ENCODE results near the gene PIP5K1B. TPM values are rescaled to one million over a fixed set of nuclear protein-coding genes. Genes with fewer than 3 reads are reported as not detected.

The PIP5K1B gene
- total and polyA plus RNA-seq, 2 donors (not counting 1 experiment from before 2014, with no cell fraction given) = under 0.01 to 0.03 TPM

DNA sequence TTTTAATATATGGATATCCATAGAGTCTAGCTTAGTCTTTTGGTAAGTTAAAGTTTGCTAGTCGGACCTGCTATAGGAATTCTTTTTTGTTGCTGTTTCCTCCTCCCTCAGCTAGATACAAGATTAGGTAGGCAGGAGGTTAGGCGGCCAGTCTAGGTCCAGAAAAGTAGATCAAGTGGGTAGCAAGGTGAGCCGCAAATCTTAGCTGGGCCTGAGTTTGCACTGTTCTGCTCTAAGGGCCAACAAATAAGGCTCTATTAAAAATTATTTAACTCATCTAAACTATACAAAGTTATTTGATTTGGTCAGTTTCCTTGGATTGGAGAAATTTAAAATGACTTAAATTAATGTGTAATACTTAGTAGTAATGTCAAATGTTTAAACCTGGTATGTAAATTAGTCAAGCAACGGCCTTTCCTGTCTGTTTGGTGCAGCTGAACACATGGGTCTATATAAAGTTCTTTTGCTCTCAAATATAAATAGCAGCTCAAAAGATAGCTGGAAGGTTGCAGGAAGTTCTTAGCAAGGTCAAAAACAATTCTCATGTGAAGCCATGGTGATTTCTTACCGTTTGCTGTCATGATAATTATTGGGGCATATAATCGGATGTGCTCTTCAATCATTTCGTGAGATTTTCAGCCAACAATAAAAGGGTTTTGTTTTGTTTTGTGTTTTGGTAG, 236.9 kb downstream of the PIP5K1B start:
- Histone ChIP-seq H3K9me3 (ENCODE audit: control insufficient read depth, insufficient read depth, low read depth, low read length) (no peaks in the 10 kb centered on the region), H3K27me3 (ENCODE audit: control insufficient read depth, insufficient read depth, low read length) (peaks cover 5% of the 10 kb centered on the region), H3K4me2 (ENCODE audit: extremely low read depth, insufficient read depth, low read length) (no peak overlapping the region), H3K9ac (ENCODE audit: insufficient read depth, low read length) (no peak overlapping the region), H3K79me2 (ENCODE audit: control insufficient read depth, insufficient read depth, low read length) (no peaks in the 10 kb centered on the region), H3K27ac (ENCODE audit: insufficient read depth, low read length) (no peak overlapping the region), H2AFZ (ENCODE audit: low read length) (no peak overlapping the region), H3K4me3 (replicated peaks in 1 of 4; ENCODE audit: control extremely low read depth in 1 of 4, insufficient read depth in 1 of 4, low read depth in 3 of 4, low read length in 4 of 4) (no peak overlapping the region), H3K4me1 (ENCODE audit: control insufficient read depth, extremely low read depth, insufficient read depth, low read length) (no peaks in the 10 kb centered on the region), H4K20me1 (ENCODE audit: control insufficient read depth, extremely low read depth, insufficient read depth, low read length) (no peaks in the 10 kb centered on the region), H3K36me3 (ENCODE audit: control insufficient read depth, insufficient read depth, low read length) (no peaks in the 10 kb centered on the region)
- DNase-seq (ENCODE audit: low read depth in 2 of 2) = no peak
- TF ChIP-seq EZH2 (IDR thresholded peaks at IDR 0.05; ENCODE audit: low read length, missing control alignments) = no peak
- TF ChIP-seq, protein P1, sequence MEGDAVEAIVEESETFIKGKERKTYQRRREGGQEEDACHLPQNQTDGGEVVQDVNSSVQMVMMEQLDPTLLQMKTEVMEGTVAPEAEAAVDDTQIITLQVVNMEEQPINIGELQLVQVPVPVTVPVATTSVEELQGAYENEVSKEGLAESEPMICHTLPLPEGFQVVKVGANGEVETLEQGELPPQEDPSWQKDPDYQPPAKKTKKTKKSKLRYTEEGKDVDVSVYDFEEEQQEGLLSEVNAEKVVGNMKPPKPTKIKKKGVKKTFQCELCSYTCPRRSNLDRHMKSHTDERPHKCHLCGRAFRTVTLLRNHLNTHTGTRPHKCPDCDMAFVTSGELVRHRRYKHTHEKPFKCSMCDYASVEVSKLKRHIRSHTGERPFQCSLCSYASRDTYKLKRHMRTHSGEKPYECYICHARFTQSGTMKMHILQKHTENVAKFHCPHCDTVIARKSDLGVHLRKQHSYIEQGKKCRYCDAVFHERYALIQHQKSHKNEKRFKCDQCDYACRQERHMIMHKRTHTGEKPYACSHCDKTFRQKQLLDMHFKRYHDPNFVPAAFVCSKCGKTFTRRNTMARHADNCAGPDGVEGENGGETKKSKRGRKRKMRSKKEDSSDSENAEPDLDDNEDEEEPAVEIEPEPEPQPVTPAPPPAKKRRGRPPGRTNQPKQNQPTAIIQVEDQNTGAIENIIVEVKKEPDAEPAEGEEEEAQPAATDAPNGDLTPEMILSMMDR (conservative IDR thresholded peaks at IDR 0.05 in 1 of 2, IDR thresholded peaks at IDR 0.05 in 1 of 2; ENCODE audit: low read depth in 1 of 2, low read length in 2 of 2) = no peak

DNA sequence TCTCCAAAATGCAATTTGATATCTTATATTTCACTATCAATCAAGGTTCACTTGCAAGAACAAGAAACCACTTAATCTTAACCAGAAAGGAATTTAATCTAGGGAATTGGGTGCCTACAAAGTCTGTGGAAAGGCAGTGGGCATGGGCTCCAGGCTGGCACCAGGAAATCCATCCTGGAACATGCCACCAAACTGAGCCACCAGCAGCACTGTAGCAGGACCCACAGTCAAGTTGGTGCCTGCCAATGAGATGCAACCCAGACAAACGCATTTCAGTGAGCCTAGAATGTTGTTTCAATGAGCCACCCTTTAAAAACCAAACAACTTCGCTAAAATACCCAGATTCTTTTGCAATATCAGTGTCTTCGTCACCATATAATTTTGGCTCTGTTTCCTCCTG, 237.8 kb downstream of the PIP5K1B start:
- Histone ChIP-seq H3K4me1 (ENCODE audit: control insufficient read depth, extremely low read depth, insufficient read depth, low read length) (no peaks in the 10 kb centered on the region), H2AFZ (ENCODE audit: low read length) (no peak overlapping the region), H3K4me2 (ENCODE audit: extremely low read depth, insufficient read depth, low read length) (no peak overlapping the region), H4K20me1 (ENCODE audit: control insufficient read depth, extremely low read depth, insufficient read depth, low read length) (no peaks in the 10 kb centered on the region), H3K27me3 (ENCODE audit: control insufficient read depth, insufficient read depth, low read length) (peaks cover 5% of the 10 kb centered on the region), H3K79me2 (ENCODE audit: control insufficient read depth, insufficient read depth, low read length) (no peaks in the 10 kb centered on the region), H3K9ac (ENCODE audit: insufficient read depth, low read length) (no peak overlapping the region), H3K9me3 (ENCODE audit: control insufficient read depth, insufficient read depth, low read depth, low read length) (no peaks in the 10 kb centered on the region), H3K36me3 (ENCODE audit: control insufficient read depth, insufficient read depth, low read length) (no peaks in the 10 kb centered on the region), H3K27ac (ENCODE audit: insufficient read depth, low read length) (no peak overlapping the region), H3K4me3 (replicated peaks in 1 of 4; ENCODE audit: control extremely low read depth in 1 of 4, insufficient read depth in 1 of 4, low read depth in 3 of 4, low read length in 4 of 4) (no peak overlapping the region)
- DNase-seq (ENCODE audit: low read depth in 2 of 2) = no peak
- no peak for TF ChIP-seq EZH2 (IDR thresholded peaks at IDR 0.05; ENCODE audit: low read length, missing control alignments)
- TF ChIP-seq, protein P1 (conservative IDR thresholded peaks at IDR 0.05 in 1 of 2, IDR thresholded peaks at IDR 0.05 in 1 of 2; ENCODE audit: low read depth in 1 of 2, low read length in 2 of 2) = no peak

DNA sequence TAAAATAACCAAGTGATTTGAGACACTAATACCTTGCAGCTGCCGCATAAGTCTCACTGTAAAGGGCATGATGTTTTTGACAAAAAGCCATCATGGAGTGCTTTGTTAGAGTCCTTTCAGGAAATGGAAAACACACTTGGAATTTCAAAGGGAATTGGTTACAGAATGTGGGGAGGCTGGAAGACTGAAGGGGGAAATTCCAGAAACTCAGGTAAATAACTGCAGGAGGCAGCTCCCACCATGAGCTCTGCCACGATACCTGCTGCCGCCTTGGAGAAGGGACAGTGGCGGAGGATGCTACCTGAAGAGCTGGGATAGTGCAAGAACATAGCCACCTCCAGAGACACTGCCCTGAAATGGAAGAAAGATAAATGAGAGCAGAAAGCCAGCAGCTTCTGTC, 242.0 kb downstream of the PIP5K1B start:
- H4K20me1 ChIP-seq (ENCODE audit: control insufficient read depth, extremely low read depth, insufficient read depth, low read length) = no peaks in the 10 kb centered on the region
- H3K4me2 ChIP-seq (ENCODE audit: extremely low read depth, insufficient read depth, low read length) = no peak overlapping the region
- H3K9ac ChIP-seq (ENCODE audit: insufficient read depth, low read length) = no peak overlapping the region
- no peaks in the 10 kb centered on the region for H3K36me3 ChIP-seq (ENCODE audit: control insufficient read depth, insufficient read depth, low read length)
- no peaks in the 10 kb centered on the region for H3K79me2 ChIP-seq (ENCODE audit: control insufficient read depth, insufficient read depth, low read length)
- no peaks in the 10 kb centered on the region for H3K27me3 ChIP-seq (ENCODE audit: control insufficient read depth, insufficient read depth, low read length)
- no peaks in the 10 kb centered on the region for H3K4me1 ChIP-seq (ENCODE audit: control insufficient read depth, extremely low read depth, insufficient read depth, low read length)
- no peak for DNase-seq (ENCODE audit: low read depth in 2 of 2)
- H2AFZ ChIP-seq (ENCODE audit: low read length) = no peak overlapping the region
- no peak overlapping the region for H3K4me3 ChIP-seq (replicated peaks in 1 of 4; ENCODE audit: control extremely low read depth in 1 of 4, insufficient read depth in 1 of 4, low read depth in 3 of 4, low read length in 4 of 4)
- H3K27ac ChIP-seq (ENCODE audit: insufficient read depth, low read length) = no peak overlapping the region
- TF ChIP-seq, protein P1 (conservative IDR thresholded peaks at IDR 0.05 in 1 of 2, IDR thresholded peaks at IDR 0.05 in 1 of 2; ENCODE audit: low read depth in 1 of 2, low read length in 2 of 2) = no peak
- no peak for TF ChIP-seq EZH2 (IDR thresholded peaks at IDR 0.05; ENCODE audit: low read length, missing control alignments)
- no peaks in the 10 kb centered on the region for H3K9me3 ChIP-seq (ENCODE audit: control insufficient read depth, insufficient read depth, low read depth, low read length)

All from fibroblast of lung (primary cell).